ENCODE data around the gene ANKS3. TPM values are rescaled to one million over a fixed set of nuclear protein-coding genes. Genes with fewer than 3 reads are reported as not detected.

Gene ANKS3
- total and polyA plus RNA-seq, 2 donors (not counting 1 experiment from before 2014, with no cell fraction given): 26.5 to 31.9 TPM

- Histone ChIP-seq H3K9ac (ENCODE audit: low read length) (no peak overlapping the region), H2AFZ (ENCODE audit: insufficient read depth, low read depth, low read length, poor library complexity, severe bottlenecking) (no peak overlapping the region), H4K20me1 (ENCODE audit: control insufficient read depth, insufficient read depth, low read length, poor library complexity, severe bottlenecking) (peaks cover 25% of the 10 kb centered on the region), H3K9me3 (ENCODE audit: control extremely low read depth in 1 of 3, control insufficient read depth in 2 of 3, insufficient read depth in 1 of 3, low read length in 2 of 3) (no peaks in the 10 kb centered on the region), H3K36me3 (replicated peaks in 1 of 2; ENCODE audit: control extremely low read depth in 1 of 2, control insufficient read depth in 1 of 2, extremely low read depth in 1 of 2, insufficient read depth in 2 of 2, low read length in 1 of 2) (peaks cover 0 to 37% of the 10 kb centered on the region in 2 experiments), H3K79me2 (ENCODE audit: control insufficient read depth, insufficient read depth, low read length) (peaks cover 10% of the 10 kb centered on the region), H3K4me3 (ENCODE audit: control extremely low read depth in 1 of 5, extremely low read depth in 1 of 5, insufficient read depth in 1 of 5, low read depth in 2 of 5, low read length in 4 of 5) (no peak overlapping the region), H3K4me1 (ENCODE audit: control insufficient read depth in 2 of 2, insufficient read depth in 2 of 2, low read length in 2 of 2) (no peaks in the 10 kb centered on the region), H3K27me3 (replicated peaks in 1 of 4; ENCODE audit: control extremely low read depth in 1 of 4, control insufficient read depth in 3 of 4, insufficient read depth in 4 of 4, low read length in 3 of 4) (no peaks in the 10 kb centered on the region), H3K4me2 (replicated peaks; ENCODE audit: low read depth, low read length, poor library complexity, severe bottlenecking) (no peak overlapping the region), H3K27ac (ENCODE audit: low read length in 2 of 2) (no peak overlapping the region)
- Mint-ChIP-seq H3K27ac (no peak overlapping the region), H3K4me3 (no peak overlapping the region), H3K9me3 (ENCODE audit: insufficient read depth) (no peaks in the 10 kb centered on the region), H3K27me3 (no peaks in the 10 kb centered on the region), H3K4me1 (no peaks in the 10 kb centered on the region)
- ATAC-seq (ENCODE audit: low read depth) (no peak), DNase-seq (no peak)
- TF ChIP-seq CTCF (IDR thresholded peaks at IDR 0.05) (no peak), EZH2 (IDR thresholded peaks at IDR 0.05; ENCODE audit: borderline replicate concordance, insufficient read depth, low read depth, low read length, poor library complexity, severe bottlenecking) (no peak)
- ChIA-PET POLR2A (interaction anchor here (0.6 kb wide), 1 partner anchor 291 kb away, joined by 3 read pairs; no protein-coding TSS in a partner anchor), CTCF (no interaction called here)
- intact Hi-C loops (cut with micrococcal nuclease): no loop called here
- over 99% methylated on average over 17 of the region's 17 CpGs for WGBS (ENCODE audit: insufficient coverage)
These were observed 56.7 kb downstream of the ANKS3 start for GRCh38 chr16:4677390-4677789.

GRCh38 chr16:4676831-4677230 lies 57.2 kb downstream of the ANKS3 start:
- no peak overlapping the region for H3K4me2 ChIP-seq (replicated peaks; ENCODE audit: low read depth, low read length, poor library complexity, severe bottlenecking)
- 92% methylated on average over 9 of the region's 11 CpGs for WGBS (ENCODE audit: insufficient coverage)
- Mint-ChIP-seq H3K4me3 (no peak overlapping the region), H3K27me3 (no peaks in the 10 kb centered on the region), H3K9me3 (ENCODE audit: insufficient read depth) (no peaks in the 10 kb centered on the region), H3K4me1 (no peaks in the 10 kb centered on the region), H3K27ac (no peak overlapping the region)
- ATAC-seq (ENCODE audit: low read depth) (no peak), DNase-seq (no peak)
- H3K79me2 ChIP-seq (ENCODE audit: control insufficient read depth, insufficient read depth, low read length): peaks cover 10% of the 10 kb centered on the region
- no peaks in the 10 kb centered on the region for H3K4me1 ChIP-seq (ENCODE audit: control insufficient read depth in 2 of 2, insufficient read depth in 2 of 2, low read length in 2 of 2)
- intact Hi-C loops (cut with micrococcal nuclease): no loop called here
- H3K27ac ChIP-seq (ENCODE audit: low read length in 2 of 2): no peak overlapping the region
- H3K27me3 ChIP-seq (replicated peaks in 1 of 4; ENCODE audit: control extremely low read depth in 1 of 4, control insufficient read depth in 3 of 4, insufficient read depth in 4 of 4, low read length in 3 of 4): no peaks in the 10 kb centered on the region
- ChIA-PET POLR2A (no interaction called here), CTCF (no interaction called here)
- H2AFZ ChIP-seq (ENCODE audit: insufficient read depth, low read depth, low read length, poor library complexity, severe bottlenecking): no peak overlapping the region
- H3K4me3 ChIP-seq (ENCODE audit: control extremely low read depth in 1 of 5, extremely low read depth in 1 of 5, insufficient read depth in 1 of 5, low read depth in 2 of 5, low read length in 4 of 5): no peak overlapping the region
- H3K9ac ChIP-seq (ENCODE audit: low read length): no peak overlapping the region
- TF ChIP-seq CTCF (IDR thresholded peaks at IDR 0.05) (no peak), EZH2 (IDR thresholded peaks at IDR 0.05; ENCODE audit: borderline replicate concordance, insufficient read depth, low read depth, low read length, poor library complexity, severe bottlenecking) (no peak)
- H3K9me3 ChIP-seq (ENCODE audit: control extremely low read depth in 1 of 3, control insufficient read depth in 2 of 3, insufficient read depth in 1 of 3, low read length in 2 of 3): no peaks in the 10 kb centered on the region
- H3K36me3 ChIP-seq (replicated peaks in 1 of 2; ENCODE audit: control extremely low read depth in 1 of 2, control insufficient read depth in 1 of 2, extremely low read depth in 1 of 2, insufficient read depth in 2 of 2, low read length in 1 of 2): peaks cover 0 to 31% of the 10 kb centered on the region in 2 experiments
- H4K20me1 ChIP-seq (ENCODE audit: control insufficient read depth, insufficient read depth, low read length, poor library complexity, severe bottlenecking): peaks cover 25% of the 10 kb centered on the region
